HEK293 (cell line): ENCODE results near the gene ITPR2.

Experiments
- CTCF ChIA-PET: fragments of 350-600 bp; formaldehyde crosslinking; extraction: SDS; loops from one replicate; lab custom pipeline; 2021; ENCODE audit warnings: antibody characterized with exemption; lab: Yijun Ruan, JAX
- POLR2A ChIA-PET: fragments of 300-600 bp; formaldehyde crosslinking; extraction: SDS; loops from one replicate; lab custom pipeline; 2020; ENCODE audit warnings: antibody characterized with exemption, inconsistent platforms; lab: Yijun Ruan, JAX
- H3K27ac ChIP-seq: fragments of 200-500 bp; sonication (Bioruptor generic); 2 replicates; pipeline ENCODE4 v1.5.1; 2014; ENCODE audit warnings: low read depth, low read length, control low read depth, inconsistent platforms; ENCODE audit errors: extremely low read depth
- H3K36me3 ChIP-seq, 2 experiments: fragments of 200-500 bp in 1 of 2; sonication (Bioruptor generic) in 1 of 2; 1 replicate in 1 of 2; 2 replicates in 1 of 2; pipeline ENCODE4 v1.5.1; 2014 to 2017; ENCODE audit warnings: inconsistent platforms in 2 of 2, low read length in 2 of 2; ENCODE audit not compliant: control insufficient read depth in 2 of 2, insufficient read depth in 1 of 2
- H3K4me1 ChIP-seq: fragments of 200-500 bp; sonication (Bioruptor generic); 2 replicates; pipeline ENCODE4 v1.5.1; 2014; ENCODE audit warnings: mild to moderate bottlenecking, low read length, inconsistent platforms; ENCODE audit not compliant: control insufficient read depth, insufficient read depth
- H3K4me3 ChIP-seq: 2 replicates; pipeline ENCODE4 v1.5.1; 2011; ENCODE audit warnings: low read depth, mild to moderate bottlenecking, control low read depth, low read length, moderate library complexity
- H3K9me3 ChIP-seq: fragments of 200-500 bp; sonication (Bioruptor generic); 2 replicates; pipeline ENCODE4 v1.5.1; 2014; ENCODE audit warnings: low read depth, low read length, inconsistent platforms; ENCODE audit not compliant: control insufficient read depth, insufficient read depth
- BCL6B ChIP-seq: fragments of 450-650 bp; formaldehyde crosslinking; IDR thresholded peaks from 2 replicates; pipeline ENCODE4 v1.5.1; 2017; ENCODE audit warnings: missing biosample characterization, missing genetic modification characterization
- GLI4 ChIP-seq: fragments of 450-650 bp; formaldehyde crosslinking; IDR thresholded peaks from 2 replicates; pipeline ENCODE4 v1.5.1; 2016; ENCODE audit warnings: missing biosample characterization, missing genetic modification characterization
- KLF1 ChIP-seq: fragments of 450-650 bp; formaldehyde crosslinking; IDR thresholded peaks from 2 replicates; pipeline ENCODE4 v1.5.1; 2016; ENCODE audit warnings: missing biosample characterization, missing genetic modification characterization
- KLF17 ChIP-seq: fragments of 450-650 bp; formaldehyde crosslinking; IDR thresholded peaks from 2 replicates; pipeline ENCODE4 v1.5.1; 2016; ENCODE audit warnings: missing biosample characterization, missing genetic modification characterization
- REPIN1 ChIP-seq: fragments of 450-650 bp; formaldehyde crosslinking; IDR thresholded peaks from 2 replicates; pipeline ENCODE4 v1.5.1; 2017; ENCODE audit warnings: missing biosample characterization, missing genetic modification characterization, low read depth
- SETDB1 ChIP-seq: IDR thresholded peaks from one replicate; pipeline ENCODE4 v1.6.1; 2017; ENCODE audit warnings: mild to moderate bottlenecking, low read length, moderate library complexity, mixed read lengths; ENCODE audit not compliant: insufficient read length
- ZBTB44 ChIP-seq: fragments of 450-650 bp; IDR thresholded peaks from 2 replicates; pipeline ENCODE4 v1.5.1; 2018; ENCODE audit warnings: missing biosample characterization, mild to moderate bottlenecking, missing genetic modification characterization
- ZBTB7A ChIP-seq: fragments of 450-650 bp; formaldehyde crosslinking; IDR thresholded peaks from 2 replicates; pipeline ENCODE4 v1.5.1; 2016; ENCODE audit warnings: low read depth, missing biosample characterization, missing genetic modification characterization
- ZNF132 ChIP-seq: fragments of 450-650 bp; formaldehyde crosslinking; IDR thresholded peaks from 2 replicates; pipeline ENCODE4 v1.5.1; 2017; ENCODE audit warnings: missing biosample characterization, missing genetic modification characterization, borderline replicate concordance
- ZNF174 ChIP-seq: fragments of 450-650 bp; formaldehyde crosslinking; IDR thresholded peaks from 2 replicates; pipeline ENCODE4 v1.5.0; 2017; ENCODE audit warnings: missing biosample characterization, mild to moderate bottlenecking, missing genetic modification characterization
- ZNF2 ChIP-seq: fragments of 450-650 bp; formaldehyde crosslinking; IDR thresholded peaks from 2 replicates; pipeline ENCODE4 v1.5.1; 2016; ENCODE audit warnings: missing biosample characterization, missing genetic modification characterization
- ZNF202 ChIP-seq: fragments of 450-650 bp; formaldehyde crosslinking; IDR thresholded peaks from 2 replicates; pipeline ENCODE4 v1.5.1; 2016; ENCODE audit warnings: missing biosample characterization, missing genetic modification characterization, borderline replicate concordance
- ZNF221 ChIP-seq: fragments of 450-650 bp; formaldehyde crosslinking; IDR thresholded peaks from 2 replicates; pipeline ENCODE4 v1.5.1; 2017; ENCODE audit warnings: missing biosample characterization, missing genetic modification characterization, borderline replicate concordance
- ZNF223 ChIP-seq: fragments of 450-650 bp; formaldehyde crosslinking; IDR thresholded peaks from 2 replicates; pipeline ENCODE4 v1.5.1; 2016; ENCODE audit warnings: missing biosample characterization, missing genetic modification characterization
- ZNF302 ChIP-seq: fragments of 450-650 bp; formaldehyde crosslinking; IDR thresholded peaks from 2 replicates; pipeline ENCODE4 v1.5.1; 2016; ENCODE audit warnings: missing biosample characterization, missing genetic modification characterization, low read depth
- ZNF311 ChIP-seq: fragments of 450-650 bp; formaldehyde crosslinking; IDR thresholded peaks from 2 replicates; pipeline ENCODE4 v1.5.1; 2017; ENCODE audit warnings: missing biosample characterization, missing genetic modification characterization, borderline replicate concordance
- ZNF48 ChIP-seq: fragments of 450-650 bp; formaldehyde crosslinking; IDR thresholded peaks from 2 replicates; pipeline ENCODE4 v1.5.1; 2016; ENCODE audit warnings: missing biosample characterization, missing genetic modification characterization
- ZNF514 ChIP-seq: fragments of 450-650 bp; formaldehyde crosslinking; IDR thresholded peaks from 2 replicates; pipeline ENCODE4 v1.5.1; 2016; ENCODE audit warnings: missing biosample characterization, missing genetic modification characterization
- ZNF548 ChIP-seq: fragments of 450-650 bp; formaldehyde crosslinking; IDR thresholded peaks from 2 replicates; pipeline ENCODE4 v1.5.1; 2016; ENCODE audit warnings: missing biosample characterization, missing genetic modification characterization
- ZNF558 ChIP-seq: fragments of 450-650 bp; formaldehyde crosslinking; IDR thresholded peaks from 2 replicates; pipeline ENCODE4 v1.5.1; 2016; ENCODE audit warnings: missing biosample characterization, missing genetic modification characterization
- ZNF571 ChIP-seq: fragments of 450-650 bp; formaldehyde crosslinking; IDR thresholded peaks from 2 replicates; pipeline ENCODE4 v1.5.0; 2017; ENCODE audit warnings: missing biosample characterization, missing genetic modification characterization

ITPR2 gene

GRCh38 chr12:26623136-26623535 is 209.9 kb downstream of the ITPR2 start:
- Histone ChIP-seq H3K9me3 (no peaks in the 10 kb centered on the region), H3K27ac (no peak overlapping the region), H3K4me3 (no peak overlapping the region), H3K4me1 (no peaks in the 10 kb centered on the region), H3K36me3 (peaks cover 0 to 3% of the 10 kb centered on the region in 2 experiments; a peak in 2 of 3 replicates)
- POLR2A ChIA-PET: no interaction called here
- CTCF ChIA-PET: interaction anchor here (3.2 kb wide), 1 partner anchor 9 kb away, joined by 18 read pairs; no protein-coding TSS in a partner anchor
- TF ChIP-seq KLF1 (tag by site-specific recombination) (no peak), ZNF48 (no peak), ZNF302 (tag by site-specific recombination) (no peak), ZNF558 (tag by site-specific recombination) (no peak), SETDB1 (no peak), ZBTB7A (tag by site-specific recombination) (no peak), GLI4 (tag by site-specific recombination) (no peak), ZNF311 (tag by site-specific recombination) (no peak), ZNF202 (tag by site-specific recombination) (no peak), BCL6B (tag by site-specific recombination) (no peak), ZNF174 (no peak), ZNF514 (tag by site-specific recombination) (no peak), ZNF221 (tag by site-specific recombination) (no peak), ZNF2 (tag by site-specific recombination) (no peak)

GRCh38 chr12:26622601-26623000 is 210.4 kb downstream of the ITPR2 start:
- CTCF ChIA-PET: interaction anchor here (3.2 kb wide), 1 partner anchor 9 kb away, joined by 18 read pairs; no protein-coding TSS in a partner anchor
- POLR2A ChIA-PET: no interaction called here
- H3K4me1 ChIP-seq: no peaks in the 10 kb centered on the region

More at GRCh38 chr12:26622601-26623000, 210.4 kb downstream of the ITPR2 start:
- Histone ChIP-seq H3K27ac (no peak overlapping the region), H3K9me3 (no peaks in the 10 kb centered on the region), H3K36me3 (peaks cover 0 to 3% of the 10 kb centered on the region in 2 experiments; a peak in 2 of 3 replicates), H3K4me3 (no peak overlapping the region)
- no peak for TF ChIP-seq KLF17 (tag by site-specific recombination)
- TF ChIP-seq ZNF132 (tag by site-specific recombination): no peak
- no peak for TF ChIP-seq ZNF571 (tag by site-specific recombination)
- no peak for TF ChIP-seq ZBTB44
- no peak for TF ChIP-seq ZNF223 (tag by site-specific recombination)
- no peak for TF ChIP-seq ZNF548 (tag by site-specific recombination)
- TF ChIP-seq REPIN1 (tag by site-specific recombination): no peak
